Gastrocnemius medialis (tissue), 4 donors: ENCODE data around the gene AKAP8. TPM values are rescaled to one million over a fixed set of nuclear protein-coding genes. Genes with fewer than 3 reads are reported as not detected.

Experiments used
- ATAC-seq, 2 donors: fragments of 150-250 bp; one replicate each; pipeline ENCODE4 v1.9.1; 2016
- DNase-seq, 2 donors: peaks; one replicate each; pipeline ENCODE4 v3.0.0-alpha.2; 2019
- H3K27ac ChIP-seq, 4 donors: fragments of 200-600 bp; sonication (generic); 1 replicate in 1 of 4; 2 replicates in 3 of 4; pipeline ENCODE4 v1.5.1; 2016 to 2018; ENCODE audit warnings: mild to moderate bottlenecking in 2 of 4, moderate library complexity in 1 of 4
- H3K27me3 ChIP-seq, 3 donors: fragments of 200-600 bp; sonication (generic) in 2 of 3; 1 replicate in 1 of 3; 2 replicates in 2 of 3; pipeline versions ENCODE4 v1.5.1 to v1.6.0; 2016 to 2019; ENCODE audit warnings: mild to moderate bottlenecking in 1 of 3, moderate library complexity in 1 of 3
- H3K36me3 ChIP-seq, 2 donors: fragments of 200-600 bp; sonication (generic) in 1 of 2; one replicate each; pipeline ENCODE4 v1.5.1; 2017 to 2018
- H3K4me1 ChIP-seq, 2 donors: fragments of 200-600 bp; sonication (generic) in 1 of 2; one replicate each; pipeline ENCODE4 v1.5.1; 2016 to 2017; ENCODE audit warnings: mild to moderate bottlenecking in 2 of 2
- H3K4me3 ChIP-seq, 4 donors: fragments of 200-600 bp; sonication (generic) in 3 of 4; 1 replicate in 1 of 4; 2 replicates in 3 of 4; pipeline ENCODE4 v1.5.1; 2016 to 2019; ENCODE audit warnings: mild to moderate bottlenecking in 2 of 4
- H3K9me3 ChIP-seq, 3 donors: fragments of 200-600 bp; sonication (generic) in 2 of 3; 1 replicate in 1 of 3; 2 replicates in 2 of 3; pipeline ENCODE4 v1.5.1; 2016 to 2019
- POLR2A ChIP-seq, 2 donors: fragments of 450-650 bp; IDR thresholded peaks; one replicate each; pipeline ENCODE4 v1.6.1; 2017; ENCODE audit warnings: antibody characterized with exemption in 2 of 2, mild to moderate bottlenecking in 2 of 2, moderate library complexity in 2 of 2
- in situ Hi-C, 4 donors: fragments of 200-750 bp; cut with MboI; loops; one replicate each; pipeline versions ENCODE4 v1.15.0 to v1.8.0; 2017; ENCODE audit warnings: low sequenced_read_pairs in 4 of 4
- intact Hi-C: fragments of 100-400 bp; cut with DNase I; formaldehyde crosslinking; loops from one replicate; pipeline ENCODE4 v1.15.1; 2023; ENCODE audit warnings: low total_unique reads
- total RNA-seq, 4 donors: library from RNA; depleted of rRNA; stranded (reverse); fragments of >200 nt; gene quantifications; one replicate each; pipeline versions ENCODE4 v1.1.0 to v1.2.3, GENCODE V29; 2016
- TF ChIP-seq, protein P1 (sequence below), 5 experiments: fragments of 450-650 bp in 3 of 5; fragments of 200-600 bp in 2 of 5; sonication (generic) in 2 of 5; IDR thresholded peaks in 4 of 5; conservative IDR thresholded peaks in 1 of 5; 1 replicate in 4 of 5; 2 replicates in 1 of 5; pipeline ENCODE4 v1.5.1; 2016 to 2019; ENCODE audit warnings: antibody characterized with exemption in 5 of 5, mild to moderate bottlenecking in 3 of 5, moderate library complexity in 3 of 5

The AKAP8 gene
- total RNA-seq, 4 donors from 2014 or later, result 26.0 to 41.5 (median 27.5) TPM

DNA sequence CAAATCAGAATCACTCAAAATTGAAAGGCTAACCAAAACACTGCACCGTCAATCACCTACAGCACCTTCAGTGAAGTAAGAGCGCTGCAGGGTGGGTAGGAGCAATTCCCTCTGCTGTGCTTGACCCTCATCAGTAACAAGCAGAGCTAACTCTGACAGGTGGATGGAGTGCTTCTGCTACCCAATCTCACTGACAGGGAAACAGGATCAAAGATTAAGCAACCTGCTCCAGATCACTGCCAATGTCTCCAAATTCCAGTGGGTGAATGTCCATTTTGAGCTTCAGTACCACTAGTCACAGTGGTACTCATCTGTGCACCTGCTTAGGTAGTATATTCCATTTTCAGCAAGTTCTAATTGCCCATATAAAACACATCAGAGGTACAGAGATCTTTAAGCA lies 72.4 kb downstream of the AKAP8 start:
- Histone ChIP-seq H3K4me3 (no peak overlapping the region), H3K4me1 (peaks cover 81 to 83% of the 10 kb centered on the region in 2 donors), H3K27ac (peak overlapping the region in 3 of 4 donors; percentile 14 to 56 (median 34)), H3K27me3 (no peaks in the 10 kb centered on the region), H3K9me3 (no peaks in the 10 kb centered on the region), H3K36me3 (no peaks in the 10 kb centered on the region)
- intact Hi-C loops (no loop called here), in situ Hi-C loops (no loop called here)
- no peak for TF ChIP-seq POLR2A (IDR thresholded peaks at IDR 0.05)
- TF ChIP-seq, protein P1, sequence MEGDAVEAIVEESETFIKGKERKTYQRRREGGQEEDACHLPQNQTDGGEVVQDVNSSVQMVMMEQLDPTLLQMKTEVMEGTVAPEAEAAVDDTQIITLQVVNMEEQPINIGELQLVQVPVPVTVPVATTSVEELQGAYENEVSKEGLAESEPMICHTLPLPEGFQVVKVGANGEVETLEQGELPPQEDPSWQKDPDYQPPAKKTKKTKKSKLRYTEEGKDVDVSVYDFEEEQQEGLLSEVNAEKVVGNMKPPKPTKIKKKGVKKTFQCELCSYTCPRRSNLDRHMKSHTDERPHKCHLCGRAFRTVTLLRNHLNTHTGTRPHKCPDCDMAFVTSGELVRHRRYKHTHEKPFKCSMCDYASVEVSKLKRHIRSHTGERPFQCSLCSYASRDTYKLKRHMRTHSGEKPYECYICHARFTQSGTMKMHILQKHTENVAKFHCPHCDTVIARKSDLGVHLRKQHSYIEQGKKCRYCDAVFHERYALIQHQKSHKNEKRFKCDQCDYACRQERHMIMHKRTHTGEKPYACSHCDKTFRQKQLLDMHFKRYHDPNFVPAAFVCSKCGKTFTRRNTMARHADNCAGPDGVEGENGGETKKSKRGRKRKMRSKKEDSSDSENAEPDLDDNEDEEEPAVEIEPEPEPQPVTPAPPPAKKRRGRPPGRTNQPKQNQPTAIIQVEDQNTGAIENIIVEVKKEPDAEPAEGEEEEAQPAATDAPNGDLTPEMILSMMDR (IDR thresholded peaks at IDR 0.05 in 4 of 5, conservative IDR thresholded peaks at IDR 0.05 in 1 of 5), result no peak
- no peak for DNase-seq
- peak; percentile 34 to 52 for ATAC-seq

DNA sequence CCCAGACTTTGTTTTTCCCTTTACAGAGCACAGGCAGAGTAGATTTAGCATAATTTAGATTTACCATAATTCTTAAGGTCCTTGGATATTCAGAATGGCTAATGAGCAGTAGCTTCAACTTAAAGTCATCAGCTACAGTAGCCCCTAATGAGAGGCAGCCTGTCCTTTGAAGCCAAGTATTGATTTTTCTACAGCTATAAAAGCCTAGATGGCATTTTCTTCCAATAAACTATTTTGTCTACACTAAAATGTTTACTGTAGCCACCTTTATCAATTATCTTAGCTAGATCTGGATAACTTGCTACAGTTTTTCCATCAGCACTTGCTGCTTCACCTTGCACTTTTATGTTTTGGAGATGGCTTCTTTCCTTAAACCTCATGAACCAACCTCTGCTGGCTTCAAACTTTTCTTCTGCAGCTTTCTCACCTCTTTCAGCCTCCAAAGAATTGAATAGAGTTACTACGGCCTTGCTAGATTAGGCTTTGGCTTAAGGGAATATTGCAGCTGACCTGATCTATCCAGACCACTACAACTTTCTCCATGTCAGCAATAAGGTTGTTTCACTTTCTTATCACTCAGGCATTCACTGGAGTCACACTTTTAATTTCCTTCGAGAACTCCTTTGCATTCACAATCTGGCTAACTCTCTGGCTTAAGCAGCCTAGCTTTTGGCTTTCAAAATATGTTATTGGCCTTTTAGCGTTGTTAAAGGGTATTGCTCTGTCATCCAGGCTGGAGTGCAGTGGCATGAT lies 73.8 kb downstream of the AKAP8 start:
- H3K9me3 ChIP-seq, result no peaks in the 10 kb centered on the region
- TF ChIP-seq, protein P1 (IDR thresholded peaks at IDR 0.05 in 4 of 5, conservative IDR thresholded peaks at IDR 0.05 in 1 of 5), result no peak
- TF ChIP-seq POLR2A (IDR thresholded peaks at IDR 0.05), result no peak
- in situ Hi-C loops, result no loop called here
- intact Hi-C loops, result no loop called here
- DNase-seq (no peak), ATAC-seq (no peak)
- no peak overlapping the region for H3K4me3 ChIP-seq
- peak overlapping the region in 1 of 4 donors; percentile 56 for H3K27ac ChIP-seq
- H3K4me1 ChIP-seq, result peaks cover 83% of the 10 kb centered on the region in 2 donors
- H3K27me3 ChIP-seq, result no peaks in the 10 kb centered on the region
- no peaks in the 10 kb centered on the region for H3K36me3 ChIP-seq

DNA sequence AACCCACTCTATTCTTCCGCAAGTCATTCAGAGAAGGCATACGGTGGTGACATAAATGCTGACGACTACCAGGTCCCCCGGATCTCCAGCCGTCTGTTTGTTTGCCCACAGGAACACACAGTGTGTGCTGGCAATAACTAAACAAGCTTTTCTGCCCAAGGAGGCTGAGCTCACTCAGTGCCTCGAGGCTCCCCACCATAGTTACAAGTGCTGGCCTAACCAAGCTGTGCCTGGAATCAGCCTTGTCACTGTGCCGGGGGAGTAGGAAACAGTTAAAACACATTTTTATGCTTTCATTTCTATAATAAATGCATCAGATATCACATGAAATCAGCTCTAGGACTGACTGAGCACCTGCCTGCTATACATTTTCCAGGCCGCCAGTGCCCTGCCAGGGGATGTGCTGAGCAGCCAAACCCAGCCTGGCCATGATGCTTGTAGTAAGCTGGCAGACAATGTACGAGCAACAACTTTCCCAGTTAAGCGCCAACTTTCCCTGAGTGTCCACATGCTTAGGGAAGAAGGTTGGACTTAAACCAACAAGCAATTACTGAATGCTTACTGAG lies 75.4 kb downstream of the AKAP8 start:
- peak; percentile 62 to 81 for ATAC-seq
- Histone ChIP-seq H3K9me3 (no peaks in the 10 kb centered on the region), H3K36me3 (no peaks in the 10 kb centered on the region), H3K4me1 (peaks cover 83 to 87% of the 10 kb centered on the region in 2 donors), H3K27me3 (no peaks in the 10 kb centered on the region), H3K4me3 (no peak overlapping the region), H3K27ac (peak overlapping the region; percentile 56 to 82 (median 66))
- TF ChIP-seq, protein P1 (IDR thresholded peaks at IDR 0.05 in 4 of 5, conservative IDR thresholded peaks at IDR 0.05 in 1 of 5), result no peak
- no peak for TF ChIP-seq POLR2A (IDR thresholded peaks at IDR 0.05)
- intact Hi-C loops (no loop called here), in situ Hi-C loops (no loop called here)
- peak in 1 of 2 donors; percentile 48 for DNase-seq

Other genes with a start within 250 kb of the AKAP8 start
- gene NOTCH3, start 178.8 kb downstream of the AKAP8 start, total RNA-seq, result 10 to 100 TPM in 3 of 4 donors, 1 to 10 TPM in 1; 6.4 to 53.3 (median 32.7) TPM
- gene EPHX3, start 147.3 kb downstream of the AKAP8 start, total RNA-seq, result not detected
- 10 to 100 TPM; 64.8 to 83.2 (median 73.9) TPM for gene BRD4, start 47.2 kb downstream of the AKAP8 start, total RNA-seq
- gene AKAP8L, start 39.2 kb upstream of the AKAP8 start, total RNA-seq, result 100 to 1,000 TPM in 1 of 4 donors, 10 to 100 TPM in 3; 69.3 to 142 (median 85.6) TPM
- 10 to 100 TPM; 28.0 to 40.6 (median 32.5) TPM for gene WIZ, start 70.2 kb upstream of the AKAP8 start, total RNA-seq
- gene RASAL3, start 84.8 kb upstream of the AKAP8 start, total RNA-seq, result 1 to 10 TPM in 1 of 4 donors, under 1 TPM in 2, not detected in 1; 0.36 to 1.6 (median 0.38) TPM
- gene PGLYRP2, start 99.7 kb upstream of the AKAP8 start, total RNA-seq, result not detected
- gene CYP4F22, start 128.7 kb upstream of the AKAP8 start, total RNA-seq, result under 1 TPM in 3 of 4 donors, not detected in 1; 0.24 to 0.29 (median 0.25) TPM
- gene CYP4F8, start 235.4 kb upstream of the AKAP8 start, total RNA-seq, result not detected